HG03196 (cell line): ENCODE measurements around the gene CEACAM16.
"Not testable (repeated sequence)": the region's sequence is repeated elsewhere in the genome, so short reads cannot be mapped to it uniquely, and the experiment has no call there.

Experiments
- ATAC-seq: cut with Tn5 transposase; IDR thresholded peaks from one replicate; pipeline ENCODE4 v1.9.1; 2021; ENCODE audit not compliant: unreplicated experiment

Gene CEACAM16

GRCh38 chr19:44698492-44699201 is at the start of gene CEACAM16:
CEACAM16 (plus strand) TSS chr19:44699151; CDS start chr19:44701457, 2,306 bp downstream.
- ATAC-seq = no peak

DNA sequence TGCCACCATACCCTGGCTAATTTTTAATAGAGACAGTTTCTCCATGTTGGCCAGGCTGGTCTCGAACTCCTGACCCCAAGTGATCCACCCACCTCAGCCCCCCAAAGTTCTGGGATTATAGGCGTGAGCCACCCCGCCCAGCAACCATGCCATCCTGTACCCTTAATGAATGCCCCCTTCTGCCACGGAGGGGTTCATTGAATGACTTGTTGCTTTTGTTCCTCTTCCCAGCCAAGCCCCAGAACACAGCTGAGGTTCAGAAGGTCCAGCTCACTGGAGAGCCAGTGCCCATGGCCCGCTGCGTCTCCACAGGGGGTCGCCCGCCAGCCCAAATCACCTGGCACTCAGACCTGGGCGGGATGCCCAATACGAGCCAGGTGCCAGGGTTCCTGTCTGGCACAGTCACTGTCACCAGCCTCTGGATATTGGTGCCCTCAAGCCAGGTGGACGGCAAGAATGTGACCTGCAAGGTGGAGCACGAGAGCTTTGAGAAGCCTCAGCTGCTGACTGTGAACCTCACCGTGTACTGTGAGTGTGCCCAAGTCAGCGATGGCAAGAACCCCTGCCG is 49.3 kb upstream of the CEACAM16 start:
- no peak for ATAC-seq

- ATAC-seq = no peak
Measured at GRCh38 chr19:44653343-44653742, 45.6 kb upstream of the CEACAM16 start.

GRCh38 chr19:44653977-44654774 is 44.8 kb upstream of the CEACAM16 start:
- ATAC-seq = peak; percentile 62

- ATAC-seq = no peak
Measured at GRCh38 chr19:44657211-44657921, 41.6 kb upstream of the CEACAM16 start.

DNA sequence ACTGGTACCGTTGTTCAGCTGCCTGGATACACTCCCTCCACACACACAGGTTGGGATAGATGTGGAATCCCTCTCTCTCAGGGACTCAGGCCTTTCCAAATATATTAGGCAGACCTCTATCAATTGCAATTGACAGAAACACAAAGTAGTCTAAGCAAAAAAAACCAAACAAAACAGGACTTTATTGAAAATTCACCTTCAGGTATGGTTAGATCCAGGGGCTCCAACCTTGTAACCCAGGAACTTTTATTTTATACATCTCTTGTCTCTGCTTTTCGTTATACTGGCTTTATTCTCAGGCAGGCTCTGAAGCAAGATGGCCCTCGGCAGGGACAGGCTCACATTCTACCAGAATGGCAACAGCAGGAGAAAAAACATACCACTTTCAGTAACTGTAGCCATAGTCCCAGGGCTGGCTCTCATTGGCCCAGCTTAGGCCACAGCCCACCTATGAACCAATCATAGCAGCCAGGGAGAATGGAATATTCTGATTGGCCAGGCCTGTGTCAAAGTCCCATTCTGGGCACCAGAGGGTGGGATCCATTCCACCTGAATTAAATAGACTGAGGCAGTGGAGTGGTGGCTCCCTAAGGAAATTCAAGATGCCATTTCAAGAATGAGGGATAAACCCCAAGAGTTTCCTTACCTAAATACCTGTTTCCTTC is 40.8 kb upstream of the CEACAM16 start:
- no peak for ATAC-seq

DNA sequence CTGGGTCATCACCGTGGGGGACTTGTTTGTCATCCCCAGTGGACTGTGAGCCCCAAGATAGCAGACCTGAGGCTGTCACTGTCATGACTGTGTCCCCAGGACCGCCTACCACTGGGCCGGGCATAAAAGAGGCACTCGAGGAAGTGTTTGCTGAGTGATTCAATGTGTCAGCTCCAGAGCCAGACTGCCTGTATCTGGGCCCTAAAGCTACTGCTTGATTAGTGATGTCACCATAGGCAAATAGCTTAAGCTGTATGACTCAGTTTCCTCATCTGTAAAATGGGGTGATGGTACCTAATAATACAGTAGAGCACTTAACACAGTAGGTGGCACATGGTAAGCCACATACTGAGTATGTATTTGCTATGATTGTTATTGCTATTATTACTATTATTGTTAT is 38.9 kb upstream of the CEACAM16 start:
- no peak for ATAC-seq

DNA sequence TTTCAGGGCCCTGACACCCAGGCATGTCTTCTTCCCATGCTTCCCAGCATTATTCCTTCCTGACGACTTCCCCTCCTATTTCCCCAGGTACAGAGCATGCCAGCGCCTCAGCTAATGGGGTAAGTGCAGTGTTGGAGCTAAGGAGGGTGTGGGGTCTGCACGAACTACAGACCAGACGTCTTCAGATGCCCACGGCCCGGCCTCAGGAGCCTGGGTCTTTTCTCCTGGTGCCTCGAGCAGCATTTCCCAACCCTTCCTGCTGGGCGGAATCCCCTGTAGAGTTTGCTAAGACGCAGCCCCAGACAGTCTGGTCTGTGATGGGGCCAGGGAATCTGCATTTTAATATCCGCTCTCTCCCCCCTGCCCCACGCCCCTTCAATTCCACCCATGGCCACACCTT is 37.7 kb upstream of the CEACAM16 start:
- ATAC-seq = no peak

- ATAC-seq = no peak
Measured at GRCh38 chr19:44661904-44662303, 37.0 kb upstream of the CEACAM16 start.

GRCh38 chr19:44662691-44663385 is 36.1 kb upstream of the CEACAM16 start:
- no peak for ATAC-seq

GRCh38 chr19:44663996-44664395 is 35.0 kb upstream of the CEACAM16 start:
- no peak for ATAC-seq

- ATAC-seq = no peak
Measured at GRCh38 chr19:44664976-44665375, 34.0 kb upstream of the CEACAM16 start.

DNA sequence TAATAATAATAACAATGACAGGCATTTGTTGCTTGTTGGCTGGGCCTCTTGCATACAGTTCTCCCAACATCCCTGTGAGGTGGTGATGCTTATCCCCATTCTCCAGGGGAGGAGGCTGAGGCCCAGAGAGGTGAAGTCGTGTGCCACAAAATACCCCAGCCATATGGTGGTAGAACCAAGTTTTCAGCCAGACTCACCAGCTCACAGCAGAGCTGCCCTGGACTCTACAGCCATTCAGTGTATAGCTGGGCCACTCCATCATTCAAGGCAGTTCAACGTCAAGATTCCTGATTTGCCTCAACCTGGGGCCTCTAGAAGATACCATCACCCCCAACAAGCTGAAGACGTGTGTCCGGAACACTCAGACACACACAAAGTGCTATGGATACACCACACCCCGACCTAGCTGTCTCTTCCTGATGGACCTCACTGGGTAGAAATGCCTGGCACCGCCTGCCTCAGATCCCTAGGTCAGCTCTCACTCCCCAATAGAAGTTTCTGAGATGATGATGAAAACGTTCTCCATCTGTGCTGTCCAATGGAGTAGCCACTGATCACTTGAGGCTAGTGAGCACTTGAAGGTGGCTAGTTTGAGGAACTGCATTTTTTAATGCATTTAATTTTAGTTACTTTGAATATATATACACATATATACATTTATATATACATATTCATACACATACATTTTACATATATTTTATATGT is 31.9 kb upstream of the CEACAM16 start:
- no peak for ATAC-seq

DNA sequence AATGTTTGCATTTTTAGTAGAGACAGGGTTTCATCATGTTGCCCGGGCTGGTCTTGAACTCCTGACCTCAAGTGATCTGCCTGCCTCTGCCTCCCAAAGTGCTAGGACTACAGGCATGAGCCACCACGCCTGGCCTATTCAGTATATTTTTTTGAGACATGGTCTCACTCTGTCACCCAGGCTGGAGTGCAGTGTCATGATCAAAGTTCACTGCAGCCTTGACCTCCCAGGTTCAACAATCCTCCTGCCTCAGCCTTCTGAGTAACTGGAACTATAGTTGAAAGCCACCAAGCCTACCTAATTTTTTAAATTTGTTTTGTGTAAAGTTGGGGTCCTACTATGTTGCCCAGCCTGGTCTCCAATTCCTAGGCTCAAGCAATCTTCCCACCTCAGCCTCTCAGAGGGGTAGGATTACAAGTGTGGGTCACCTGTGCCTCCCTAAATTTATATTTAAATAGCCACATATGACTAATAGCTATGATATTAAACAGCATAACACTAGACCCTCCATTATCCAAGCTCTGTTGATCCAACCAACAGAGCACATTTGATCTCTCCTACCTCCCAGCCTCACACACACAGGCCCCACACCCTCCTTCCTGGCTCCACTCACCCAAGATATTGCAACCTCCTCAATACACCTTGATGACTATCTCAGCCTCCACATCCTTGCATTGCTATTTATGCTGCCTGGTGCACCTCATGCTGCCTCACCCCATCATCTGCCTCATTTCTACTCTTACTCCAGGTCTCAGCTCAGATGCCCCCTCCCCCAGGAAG is 29.8 kb upstream of the CEACAM16 start:
- ATAC-seq = no peak

GRCh38 chr19:44670027-44670426 is 28.9 kb upstream of the CEACAM16 start:
- ATAC-seq = not testable (repeated sequence)

DNA sequence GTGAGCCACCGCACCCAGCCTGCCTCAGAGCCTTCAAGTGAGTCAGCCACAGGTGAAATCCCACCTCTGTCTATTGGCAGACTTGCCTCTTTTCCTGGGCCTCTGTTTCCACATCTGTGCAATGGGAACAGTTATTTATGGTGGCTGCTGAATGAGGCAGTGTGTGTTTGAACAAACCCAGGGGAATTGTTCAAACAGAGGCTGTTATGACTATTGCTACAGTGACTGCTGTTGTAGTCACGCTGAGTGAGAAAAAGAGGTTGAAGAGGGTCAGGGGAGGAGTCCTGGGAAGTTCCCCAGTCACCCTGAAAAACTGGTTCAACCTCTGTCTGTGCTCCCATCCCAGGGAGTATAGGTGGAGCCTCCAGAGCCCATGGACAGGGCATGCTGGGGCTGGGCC is 27.6 kb upstream of the CEACAM16 start, which contains the start of gene CEACAM19:
CEACAM19 (plus strand) TSS at position 83 of the 400 bp plus-strand sequence. CDS start 450 bp downstream, outside the sequence.
- ATAC-seq = no peak

GRCh38 chr19:44672226-44672625 is 26.7 kb upstream of the CEACAM16 start:
- ATAC-seq = no peak

GRCh38 chr19:44673510-44673909 is 25.4 kb upstream of the CEACAM16 start:
- no peak for ATAC-seq

DNA sequence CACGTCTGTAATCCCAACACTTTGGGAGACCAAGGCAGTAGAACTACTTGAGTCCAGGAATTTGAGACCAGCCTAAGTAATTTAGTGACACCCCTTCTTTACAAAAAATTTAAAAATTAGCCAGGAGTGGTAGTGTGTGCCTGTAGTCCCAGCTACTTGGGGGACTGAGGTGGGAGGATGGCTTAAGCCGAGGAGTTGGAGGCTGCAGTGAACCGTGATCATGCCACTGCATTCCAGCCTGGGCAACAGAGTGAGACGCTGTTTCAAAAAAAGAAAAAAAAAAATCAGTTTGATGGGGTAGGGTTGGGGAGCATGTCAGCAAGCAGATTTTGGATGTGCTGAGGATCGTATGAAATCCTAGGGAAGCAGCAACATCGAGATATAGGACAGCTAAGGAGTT is 23.4 kb upstream of the CEACAM16 start:
- no peak for ATAC-seq
